HepG2 (cell line): ENCODE results near the gene TRA2B. TPM values are rescaled to one million over a fixed set of nuclear protein-coding genes. Genes with fewer than 3 reads are reported as not detected.

Experiments used
- DR1 ChIP-seq: sonication (generic); formaldehyde crosslinking; IDR thresholded peaks from 2 replicates; pipeline ENCODE4 v1.8.0; 2021; ENCODE audit warnings: mild to moderate bottlenecking, missing genetic modification reagents, inconsistent platforms
- HOXA9 ChIP-seq: sonication (generic); formaldehyde crosslinking; IDR thresholded peaks from 2 replicates; pipeline ENCODE4 v1.8.1; 2022; ENCODE audit warnings: missing genetic modification reagents, mild to moderate bottlenecking, moderate library complexity, borderline replicate concordance
- KDM2A ChIP-seq: sonication (generic); formaldehyde crosslinking; IDR thresholded peaks from 2 replicates; pipeline ENCODE4 v1.4.0; 2020; ENCODE audit warnings: low read depth, missing genetic modification reagents, borderline replicate concordance
- PRDM4 ChIP-seq: sonication (generic); formaldehyde crosslinking; IDR thresholded peaks from 2 replicates; pipeline ENCODE4 v1.9.0; 2021; ENCODE audit warnings: missing genetic modification reagents, borderline replicate concordance
- RAD21 ChIP-seq: fragments of 450-650 bp; formaldehyde crosslinking; IDR thresholded peaks from 2 replicates; pipeline ENCODE4 v1.5.0; 2020; ENCODE audit warnings: mild to moderate bottlenecking
- RAD51 ChIP-seq: fragments of 450-650 bp; IDR thresholded peaks from 2 replicates; pipeline ENCODE4 v1.6.1; 2016; ENCODE audit warnings: borderline replicate concordance
- RBAK ChIP-seq: sonication (generic); formaldehyde crosslinking; IDR thresholded peaks from 2 replicates; pipeline ENCODE4 v1.5.1; 2020; ENCODE audit warnings: mild to moderate bottlenecking, missing genetic modification reagents
- SAFB2 ChIP-seq: sonication (generic); formaldehyde crosslinking; IDR thresholded peaks from 2 replicates; pipeline ENCODE4 v1.5.1; 2020; ENCODE audit warnings: missing genetic modification reagents, low read depth, mild to moderate bottlenecking, borderline replicate concordance
- UBTF ChIP-seq: sonication (generic); formaldehyde crosslinking; IDR thresholded peaks from 2 replicates; pipeline ENCODE4 v1.4.0; 2020; ENCODE audit warnings: mild to moderate bottlenecking, missing genetic modification reagents
- ZNF557 ChIP-seq: sonication (generic); formaldehyde crosslinking; IDR thresholded peaks from 2 replicates; pipeline ENCODE4 v1.4.0; 2020; ENCODE audit warnings: missing genetic modification reagents
- ZNF687 ChIP-seq: sonication (generic); formaldehyde crosslinking; IDR thresholded peaks from 2 replicates; pipeline ENCODE4 v1.5.1; 2020; ENCODE audit warnings: mild to moderate bottlenecking, missing genetic modification reagents, moderate library complexity
- polyA plus RNA-seq, 8 experiments: library from polyadenylated mRNA; depleted of rRNA in 3 of 8; stranded (reverse) in 7 of 8; unstranded in 1 of 8; fragments of >200 nt; fragmentation: Illumina TruSeq in 4 of 8; extraction: Trizol in 4 of 8; gene quantifications; 2 replicates each; pipeline versions ENCODE4 v1.2.1 to v1.2.3, GENCODE V29; 2011 to 2016; ENCODE audit warnings: low read depth in 4 of 8, missing spikeins in 1 of 8, mixed read lengths in 1 of 8; ENCODE audit not compliant: insufficient read depth in 1 of 8
- total RNA-seq, 5 experiments: library from RNA; depleted of rRNA; stranded (reverse); fragments of >200 nt; fragmentation: Illumina TruSeq; extraction: Trizol; gene quantifications; 2 replicates each; pipeline ENCODE4 v1.2.3, GENCODE V29; 2016; ENCODE audit warnings: low read depth in 1 of 5
- TF ChIP-seq, protein P1 (sequence below): sonication (generic); formaldehyde crosslinking; IDR thresholded peaks from 2 replicates; pipeline ENCODE4 v1.5.0; 2020; ENCODE audit warnings: mild to moderate bottlenecking, missing genetic modification reagents
- TF ChIP-seq, protein P2 (sequence below): sonication (generic); formaldehyde crosslinking; IDR thresholded peaks from 2 replicates; pipeline ENCODE4 v1.8.1; 2022; ENCODE audit warnings: low read depth, mild to moderate bottlenecking, missing genetic modification reagents

Gene TRA2B
- total and polyA plus RNA-seq, 2 of the 13 experiments (the other 11 are each of a cell fraction or from before 2014, with no cell fraction given), result 105 to 241 TPM

DNA sequence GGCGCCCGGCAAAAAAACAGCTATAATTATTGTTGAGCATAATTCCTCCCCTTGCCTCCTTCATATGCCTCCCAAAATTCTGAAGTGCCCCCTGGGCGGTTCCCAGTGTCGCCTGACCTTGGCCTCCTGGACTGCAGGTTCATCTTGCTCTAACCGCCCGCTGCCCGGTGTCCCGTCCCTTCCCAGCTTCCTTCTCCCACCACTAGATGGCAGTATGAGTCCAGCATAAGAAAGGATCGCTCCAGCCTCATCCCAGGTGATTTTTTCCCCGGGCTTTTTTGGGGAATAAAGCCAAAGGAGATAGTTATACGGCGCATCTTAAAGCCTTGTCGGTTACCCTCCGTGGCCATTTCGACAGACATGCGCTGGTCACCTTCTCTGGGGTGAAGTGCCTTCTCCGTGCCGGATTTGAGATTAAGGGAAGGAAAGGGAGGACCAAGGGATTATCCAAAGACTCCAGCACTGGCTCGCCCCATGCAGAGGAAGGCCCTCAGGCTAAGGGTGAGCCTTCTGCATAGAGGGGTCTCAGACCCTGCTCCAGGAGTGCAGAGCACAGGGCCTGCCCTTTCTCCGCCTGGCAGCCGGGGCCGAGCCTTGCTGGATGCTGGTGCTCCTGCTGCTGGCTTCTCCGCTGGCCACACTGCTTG is 45.8 kb upstream of the TRA2B start (continued):
- TF ChIP-seq, protein P1, sequence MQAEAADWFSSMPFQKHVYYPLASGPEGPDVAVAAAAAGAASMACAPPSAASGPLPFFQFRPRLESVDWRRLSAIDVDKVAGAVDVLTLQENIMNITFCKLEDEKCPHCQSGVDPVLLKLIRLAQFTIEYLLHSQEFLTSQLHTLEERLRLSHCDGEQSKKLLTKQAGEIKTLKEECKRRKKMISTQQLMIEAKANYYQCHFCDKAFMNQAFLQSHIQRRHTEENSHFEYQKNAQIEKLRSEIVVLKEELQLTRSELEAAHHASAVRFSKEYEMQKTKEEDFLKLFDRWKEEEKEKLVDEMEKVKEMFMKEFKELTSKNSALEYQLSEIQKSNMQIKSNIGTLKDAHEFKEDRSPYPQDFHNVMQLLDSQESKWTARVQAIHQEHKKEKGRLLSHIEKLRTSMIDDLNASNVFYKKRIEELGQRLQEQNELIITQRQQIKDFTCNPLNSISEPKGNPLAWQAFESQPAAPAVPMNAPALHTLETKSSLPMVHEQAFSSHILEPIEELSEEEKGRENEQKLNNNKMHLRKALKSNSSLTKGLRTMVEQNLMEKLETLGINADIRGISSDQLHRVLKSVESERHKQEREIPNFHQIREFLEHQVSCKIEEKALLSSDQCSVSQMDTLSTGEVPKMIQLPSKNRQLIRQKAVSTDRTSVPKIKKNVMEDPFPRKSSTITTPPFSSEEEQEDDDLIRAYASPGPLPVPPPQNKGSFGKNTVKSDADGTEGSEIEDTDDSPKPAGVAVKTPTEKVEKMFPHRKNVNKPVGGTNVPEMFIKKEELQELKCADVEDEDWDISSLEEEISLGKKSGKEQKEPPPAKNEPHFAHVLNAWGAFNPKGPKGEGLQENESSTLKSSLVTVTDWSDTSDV (CRISPR knock-in tag), result no peak
- TF ChIP-seq, protein P2, sequence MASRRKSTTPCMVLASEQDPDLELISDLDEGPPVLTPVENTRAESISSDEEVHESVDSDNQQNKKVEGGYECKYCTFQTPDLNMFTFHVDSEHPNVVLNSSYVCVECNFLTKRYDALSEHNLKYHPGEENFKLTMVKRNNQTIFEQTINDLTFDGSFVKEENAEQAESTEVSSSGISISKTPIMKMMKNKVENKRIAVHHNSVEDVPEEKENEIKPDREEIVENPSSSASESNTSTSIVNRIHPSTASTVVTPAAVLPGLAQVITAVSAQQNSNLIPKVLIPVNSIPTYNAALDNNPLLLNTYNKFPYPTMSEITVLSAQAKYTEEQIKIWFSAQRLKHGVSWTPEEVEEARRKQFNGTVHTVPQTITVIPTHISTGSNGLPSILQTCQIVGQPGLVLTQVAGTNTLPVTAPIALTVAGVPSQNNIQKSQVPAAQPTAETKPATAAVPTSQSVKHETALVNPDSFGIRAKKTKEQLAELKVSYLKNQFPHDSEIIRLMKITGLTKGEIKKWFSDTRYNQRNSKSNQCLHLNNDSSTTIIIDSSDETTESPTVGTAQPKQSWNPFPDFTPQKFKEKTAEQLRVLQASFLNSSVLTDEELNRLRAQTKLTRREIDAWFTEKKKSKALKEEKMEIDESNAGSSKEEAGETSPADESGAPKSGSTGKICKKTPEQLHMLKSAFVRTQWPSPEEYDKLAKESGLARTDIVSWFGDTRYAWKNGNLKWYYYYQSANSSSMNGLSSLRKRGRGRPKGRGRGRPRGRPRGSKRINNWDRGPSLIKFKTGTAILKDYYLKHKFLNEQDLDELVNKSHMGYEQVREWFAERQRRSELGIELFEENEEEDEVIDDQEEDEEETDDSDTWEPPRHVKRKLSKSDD (CRISPR knock-in tag), result no peak
- TF ChIP-seq PRDM4, result no peak
- TF ChIP-seq DR1 (CRISPR knock-in tag), result no peak
- TF ChIP-seq RAD51, result no peak
- peak; percentile 89 for TF ChIP-seq RAD21
- TF ChIP-seq KDM2A (CRISPR knock-in tag), result peak; percentile 63; the same call in 1 of the 2 replicates
- TF ChIP-seq SAFB2, result no peak
- 0 out of 2 replicates have a peak, but pooled peaks have one; percentile 5 for TF ChIP-seq UBTF
- TF ChIP-seq ZNF557 (CRISPR knock-in tag), result no peak
- peak; percentile 44; the same call in 1 of the 2 replicates for TF ChIP-seq ZNF687 (CRISPR knock-in tag)
- TF ChIP-seq HOXA9 (CRISPR knock-in tag), result no peak
- no peak for TF ChIP-seq RBAK
